HG02973 (cell line): ENCODE measurements around the gene FAM174C.

Experiments
- ATAC-seq: cut with Tn5 transposase; IDR thresholded peaks from one replicate; pipeline ENCODE4 v1.9.1; 2021; ENCODE audit warnings: moderate library complexity; ENCODE audit not compliant: unreplicated experiment

Gene FAM174C

GRCh38 chr19:1275260-1275975 lies at the start of gene FAM174C:
TSS of gene FAM174C (plus strand) at chr19:1275530. CDS start at chr19:1275550, 20 bp downstream.
- peak; percentile 54 for ATAC-seq

- no peak for ATAC-seq
Measured at GRCh38 chr19:1226227-1226518, 49.2 kb upstream of the FAM174C start.

- no peak for ATAC-seq
Measured at GRCh38 chr19:1226522-1227303, 48.6 kb upstream of the FAM174C start.

DNA sequence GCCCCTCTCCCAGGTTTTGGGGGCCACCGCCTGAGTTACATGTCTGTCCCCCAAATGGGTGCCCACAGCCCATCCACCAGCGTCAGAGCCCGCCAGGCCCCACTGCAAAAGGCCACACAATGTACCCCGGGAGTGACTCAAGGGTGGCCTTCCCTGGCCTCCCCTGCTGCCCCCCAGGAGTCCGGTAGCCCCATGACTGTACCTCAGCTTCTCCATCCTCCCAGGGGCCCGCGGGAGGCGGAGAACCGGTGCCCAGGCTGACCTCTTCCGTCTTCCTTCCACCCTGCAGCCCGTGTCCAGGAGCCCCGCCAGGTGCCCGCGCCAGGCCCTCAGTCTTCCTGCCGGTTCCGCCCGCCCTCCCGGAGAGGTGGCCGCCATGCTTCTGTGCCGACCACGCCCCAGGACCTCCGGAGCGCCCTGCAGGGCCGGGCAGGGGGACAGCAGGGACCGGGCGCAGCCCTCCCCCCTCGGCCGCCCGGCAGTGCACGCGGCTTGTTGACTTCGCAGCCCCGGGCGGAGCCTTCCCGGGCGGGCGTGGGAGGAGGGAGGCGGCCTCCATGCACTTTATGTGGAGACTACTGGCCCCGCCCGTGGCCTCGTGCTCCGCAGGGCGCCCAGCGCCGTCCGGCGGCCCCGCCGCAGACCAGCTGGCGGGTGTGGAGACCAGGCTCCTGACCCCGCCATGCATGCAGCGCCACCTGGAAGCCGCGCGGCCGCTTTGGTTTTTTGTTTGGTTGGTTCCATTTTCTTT lies 47.9 kb upstream of the FAM174C start:
- no peak for ATAC-seq

- no peak for ATAC-seq
Measured at GRCh38 chr19:1228161-1228957, 47.0 kb upstream of the FAM174C start.

DNA sequence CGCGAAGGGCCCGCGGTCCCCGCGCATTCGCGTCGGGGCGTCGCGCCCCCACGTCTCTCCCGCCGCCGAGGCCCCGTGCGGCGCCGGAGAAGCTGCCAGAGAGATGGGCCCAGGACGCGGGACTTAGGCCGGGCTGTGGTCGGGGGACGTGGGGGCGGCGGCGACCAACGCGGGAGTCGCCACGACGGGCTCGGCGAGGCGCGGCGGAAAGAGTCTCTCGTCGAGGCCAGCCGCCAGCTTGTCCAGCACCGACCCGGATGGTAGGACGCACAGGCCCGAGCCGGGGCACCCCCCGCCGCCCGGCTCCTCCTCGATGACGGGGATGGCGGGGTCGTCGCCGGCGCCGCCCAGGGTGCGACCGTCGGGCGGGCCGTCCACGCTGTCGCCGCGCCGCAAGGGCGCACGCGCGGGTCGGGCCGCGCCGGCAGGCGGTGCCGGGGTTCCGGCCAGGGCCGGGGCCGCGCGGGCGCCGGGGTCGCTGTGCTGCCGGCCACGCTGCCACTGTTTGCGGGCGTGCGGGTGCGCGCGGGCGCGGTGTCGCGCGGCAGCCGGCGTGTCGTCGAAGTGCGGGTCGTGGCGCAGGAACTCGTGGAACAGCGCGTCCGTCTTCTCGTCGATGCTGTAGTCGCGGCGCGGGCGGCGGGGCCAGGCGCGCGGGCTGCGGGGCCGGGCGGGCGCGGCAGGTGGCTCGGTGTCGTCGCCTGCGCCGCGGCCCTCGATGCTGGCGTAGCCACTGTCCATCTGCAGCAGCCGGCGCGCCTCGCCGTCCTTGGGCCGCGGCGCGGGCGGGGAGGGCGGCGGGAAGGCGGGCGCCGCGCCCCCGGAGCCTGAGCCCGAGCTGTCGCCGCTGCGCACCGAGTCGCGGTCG lies 46.0 kb upstream of the FAM174C start:
- ATAC-seq, result no peak

GRCh38 chr19:1229924-1230782 lies 45.2 kb upstream of the FAM174C start:
- ATAC-seq, result no peak

DNA sequence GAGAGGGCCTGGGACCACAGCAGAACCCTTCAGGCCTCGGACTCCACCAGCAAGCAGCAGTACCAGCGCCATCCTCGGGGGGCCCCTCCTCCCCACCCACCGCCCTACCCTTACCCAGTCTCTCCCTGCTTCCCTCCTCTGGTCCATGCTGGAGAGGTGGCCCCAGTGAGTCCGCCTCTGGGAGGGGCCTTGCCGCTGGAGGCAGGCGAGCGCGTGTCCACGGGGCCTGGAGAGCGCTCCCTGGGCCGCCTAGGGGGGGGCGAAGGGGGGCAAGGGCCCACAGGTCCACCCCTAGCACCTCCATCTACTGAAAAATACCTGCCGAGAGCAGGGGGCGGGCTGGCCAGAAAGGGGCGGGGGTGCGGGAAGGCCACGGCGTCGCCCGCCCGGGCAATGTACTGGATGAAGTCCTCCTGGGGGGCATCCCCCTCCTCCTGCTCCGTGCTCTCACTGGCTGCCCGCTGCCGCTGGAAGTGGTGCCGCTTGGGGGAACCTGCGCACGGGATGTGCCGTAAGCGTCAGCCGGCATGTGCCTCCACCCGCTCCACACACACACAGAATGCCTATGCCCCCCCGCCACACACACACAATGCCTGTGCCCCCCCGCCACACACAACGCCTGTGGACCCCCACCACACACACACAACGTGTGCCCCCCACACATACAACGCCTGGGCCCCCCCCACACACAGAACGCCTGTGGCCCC lies 44.4 kb upstream of the FAM174C start:
- no peak for ATAC-seq

DNA sequence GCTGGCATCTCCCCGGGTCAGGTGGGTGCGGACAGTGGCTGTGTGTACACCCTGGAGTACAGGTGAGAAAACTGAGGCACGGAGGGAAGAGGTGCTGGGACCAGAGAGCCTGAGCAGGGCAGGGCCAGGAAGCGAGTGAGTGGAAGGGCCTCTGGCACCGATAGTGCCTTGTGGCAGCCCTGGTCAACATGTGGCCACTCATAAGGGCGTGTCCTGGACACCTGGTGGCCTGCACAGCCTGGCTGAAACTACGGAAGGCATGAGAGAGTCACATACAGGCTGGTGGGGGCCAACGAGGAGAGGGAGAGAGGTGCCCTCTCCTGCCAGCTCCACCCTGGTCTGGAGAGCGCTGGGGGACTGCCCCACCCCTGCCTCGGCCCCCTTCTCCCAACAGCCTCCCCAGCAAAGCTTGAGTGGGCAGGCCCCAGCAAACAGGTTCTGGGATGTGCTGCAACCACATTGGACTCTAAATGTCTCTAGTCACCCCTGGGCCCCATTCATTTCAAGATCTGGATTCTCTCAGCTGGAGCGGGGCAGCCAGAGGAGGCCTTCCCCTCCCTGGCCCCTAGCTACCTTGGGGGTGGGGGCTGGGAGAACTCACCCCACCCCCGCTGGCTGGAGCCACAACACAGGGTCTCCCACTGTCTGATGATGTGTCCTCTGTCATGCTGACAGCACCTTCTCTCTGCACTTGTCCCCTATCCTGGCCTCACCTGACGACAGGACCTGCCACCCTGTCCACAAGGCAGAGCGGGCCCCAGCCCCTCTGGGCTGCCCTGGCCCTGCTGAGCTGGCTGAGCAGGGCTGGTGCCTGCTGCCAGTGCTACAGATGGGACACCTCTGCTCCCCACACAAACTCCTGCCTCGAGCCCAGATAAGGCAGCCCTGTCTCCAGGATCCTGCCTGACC lies 43.3 kb upstream of the FAM174C start:
- ATAC-seq, result no peak

- ATAC-seq, result no peak
Measured at GRCh38 chr19:1232652-1233072, 42.7 kb upstream of the FAM174C start.

DNA sequence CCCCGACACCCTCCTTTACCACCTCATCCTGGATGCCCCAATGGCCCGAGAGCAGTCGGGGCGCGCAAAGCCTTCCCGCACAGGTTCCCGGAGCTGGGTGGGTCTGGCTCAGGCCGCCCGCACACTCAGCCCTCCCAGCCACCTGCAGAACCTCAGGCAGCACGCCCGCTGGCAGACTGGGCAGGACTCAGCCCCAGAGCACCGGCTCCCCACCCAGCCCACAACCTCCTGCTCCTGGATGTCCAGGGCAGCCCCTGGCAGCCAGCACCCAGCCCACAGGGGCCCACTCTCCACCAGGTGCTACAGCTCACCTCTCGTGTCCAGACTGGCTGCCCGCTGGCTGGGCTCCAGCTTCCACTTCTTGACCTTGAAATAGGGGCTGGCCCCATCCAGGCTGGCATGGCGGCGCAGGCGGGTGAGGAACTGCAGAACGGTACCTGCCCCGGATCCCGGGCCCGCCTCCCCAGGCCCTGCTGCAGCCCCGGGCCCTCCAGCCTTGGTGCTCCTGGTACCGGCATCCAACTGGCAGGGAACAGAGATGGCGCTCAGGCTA lies 42.1 kb upstream of the FAM174C start:
- no peak for ATAC-seq

DNA sequence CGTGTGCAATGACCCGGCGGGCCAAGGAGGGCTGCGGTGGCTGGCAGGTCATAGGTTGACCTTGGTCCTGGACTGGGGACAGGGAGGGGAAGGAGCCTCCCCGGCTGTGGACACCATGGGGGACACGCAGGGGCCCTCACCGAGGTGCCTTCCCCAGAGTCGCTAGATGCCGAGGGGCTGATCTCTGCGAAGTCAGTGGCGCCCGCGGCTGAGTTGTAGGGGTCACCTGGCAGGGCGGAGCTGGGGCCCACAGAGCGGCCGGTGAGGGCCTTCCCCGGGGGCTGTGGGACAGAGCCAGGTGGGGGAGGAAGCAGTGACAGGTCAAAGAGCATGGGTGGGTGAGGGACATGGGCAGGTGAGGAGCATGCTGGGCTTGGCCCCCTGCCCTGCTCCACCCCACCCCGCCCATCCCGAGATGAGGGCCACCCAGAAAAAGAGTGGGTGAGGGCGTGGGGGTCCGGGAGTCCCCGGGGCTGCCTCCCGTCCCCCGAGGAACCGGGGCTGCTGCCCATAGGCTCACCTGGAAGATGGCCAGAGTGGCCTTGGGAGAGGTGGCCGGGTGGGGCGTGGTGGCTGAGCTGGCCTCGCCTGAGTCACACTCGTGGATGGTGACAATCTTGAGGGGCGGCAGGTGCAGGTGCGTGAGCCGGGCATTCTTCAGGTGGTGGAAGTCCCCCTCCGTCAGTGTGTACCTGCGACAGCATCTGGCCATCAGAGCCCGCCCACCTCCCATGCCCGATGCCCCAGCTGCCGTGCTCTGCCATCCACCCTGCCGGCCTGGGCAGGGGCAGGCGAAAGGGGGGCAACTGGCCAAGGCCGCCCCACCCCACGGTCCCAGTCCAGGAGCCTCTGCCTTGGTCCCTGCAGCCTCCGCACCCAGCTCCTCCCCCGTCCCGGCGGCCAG lies 41.0 kb upstream of the FAM174C start:
- ATAC-seq, result no peak

DNA sequence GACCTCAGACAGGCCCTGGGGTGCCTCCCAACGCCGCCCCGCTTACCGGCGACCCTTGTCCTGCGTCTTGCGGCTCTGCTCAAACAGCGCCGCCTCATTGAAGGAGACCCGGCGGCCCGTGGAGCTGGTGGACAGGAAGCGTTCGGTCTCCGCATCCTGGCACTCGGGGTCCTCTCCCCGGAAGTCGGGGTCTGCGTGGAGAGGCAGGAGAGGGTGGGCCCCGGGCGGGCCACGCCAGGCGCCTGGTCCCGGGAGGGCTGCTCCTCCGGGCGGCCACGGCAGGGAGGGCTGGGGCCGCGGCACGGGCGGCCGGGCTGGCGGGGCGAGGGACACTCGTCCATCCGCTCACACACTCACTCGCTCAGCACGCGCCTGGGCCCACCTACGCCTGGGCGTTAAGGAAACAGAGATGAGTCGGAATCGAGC lies 40.4 kb upstream of the FAM174C start:
- ATAC-seq, result no peak

- ATAC-seq, result no peak
Measured at GRCh38 chr19:1235625-1236538, 39.4 kb upstream of the FAM174C start.

DNA sequence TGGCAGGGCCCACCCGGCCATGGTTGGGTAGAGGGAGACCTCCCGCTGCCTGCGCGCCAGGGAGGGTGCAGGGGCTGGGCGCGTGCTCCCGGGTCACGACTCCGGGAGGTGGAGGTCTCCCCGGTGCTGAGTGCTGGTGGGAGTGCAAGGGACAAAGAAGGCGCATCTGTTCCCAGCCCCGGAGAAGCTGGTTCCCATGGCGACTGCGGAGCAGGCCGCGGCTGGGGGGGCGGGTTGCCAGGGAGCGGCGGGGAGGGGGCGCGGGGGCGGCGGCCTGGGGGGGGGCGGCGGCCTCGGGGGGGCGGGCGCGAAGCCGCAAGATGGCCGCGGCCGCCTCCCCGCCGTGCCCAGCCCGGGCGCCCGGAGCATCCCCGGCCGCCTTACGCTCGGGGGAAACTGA lies 38.8 kb upstream of the FAM174C start:
- ATAC-seq, result no peak
